Peyer's patch (tissue), 4 donors: ENCODE data around the gene LLCFC1. TPM values are rescaled to one million over a fixed set of nuclear protein-coding genes. Genes with fewer than 3 reads are reported as not detected.

ENCODE experiments used
- DNase-seq, 3 donors: peaks; one replicate each; pipeline ENCODE4 v3.0.0-alpha.2; 2017 to 2019
- H3K27ac ChIP-seq, 4 donors: fragments of 200-600 bp; sonication (generic); one replicate each; pipeline ENCODE4 v1.5.1; 2016 to 2019
- H3K27me3 ChIP-seq, 2 donors: fragments of 200-600 bp; sonication (generic); one replicate each; pipeline ENCODE4 v1.5.1; 2019
- H3K36me3 ChIP-seq, 3 donors: fragments of 200-600 bp; sonication (generic); one replicate each; pipeline ENCODE4 v1.5.1; 2016 to 2019
- H3K4me1 ChIP-seq, 4 donors: fragments of 200-600 bp; sonication (generic); one replicate each; pipeline ENCODE4 v1.5.1; 2016 to 2019
- H3K4me3 ChIP-seq, 4 donors: fragments of 200-600 bp; sonication (generic); 1 replicate in 3 of 4; 2 replicates in 1 of 4; pipeline ENCODE4 v1.5.1; 2016 to 2019; ENCODE audit warnings: mild to moderate bottlenecking in 1 of 4
- H3K9me3 ChIP-seq, 4 donors: fragments of 200-600 bp; sonication (generic); one replicate each; pipeline ENCODE4 v1.5.1; 2016 to 2019; ENCODE audit warnings: mild to moderate bottlenecking in 1 of 4
- CTCF ChIP-seq, 6 experiments: fragments of 450-650 bp in 4 of 6; fragments of 200-600 bp in 2 of 6; sonication (generic) in 1 of 6; IDR thresholded peaks; one replicate each; pipeline ENCODE4 v1.5.1; 2017 to 2019; ENCODE audit warnings: antibody characterized with exemption in 6 of 6, mild to moderate bottlenecking in 3 of 6, moderate library complexity in 1 of 6
- POLR2A ChIP-seq, 2 donors: fragments of 450-650 bp; IDR thresholded peaks; one replicate each; pipeline ENCODE4 v1.5.1; 2017; ENCODE audit warnings: antibody characterized with exemption in 2 of 2, mild to moderate bottlenecking in 2 of 2, moderate library complexity in 2 of 2
- total RNA-seq, 4 donors: library from RNA; depleted of rRNA; stranded (reverse); fragments of >200 nt; gene quantifications; one replicate each; pipeline ENCODE4 v1.1.0, GENCODE V29; 2016

Gene LLCFC1
- total RNA-seq, 4 donors from 2014 or later: not detected

- Histone ChIP-seq H3K9me3 (no peaks in the 10 kb centered on the region), H3K36me3 (no peaks in the 10 kb centered on the region), H3K4me3 (no peak overlapping the region), H3K27me3 (no peaks in the 10 kb centered on the region), H3K4me1 (no peaks in the 10 kb centered on the region), H3K27ac (no peak overlapping the region)
- no peak for DNase-seq
- TF ChIP-seq CTCF (IDR thresholded peaks at IDR 0.05): no peak
- TF ChIP-seq POLR2A (IDR thresholded peaks at IDR 0.05): no peak
Observed at GRCh38 chr7:142943706-142944268, 4.5 kb downstream of the LLCFC1 start.

DNA sequence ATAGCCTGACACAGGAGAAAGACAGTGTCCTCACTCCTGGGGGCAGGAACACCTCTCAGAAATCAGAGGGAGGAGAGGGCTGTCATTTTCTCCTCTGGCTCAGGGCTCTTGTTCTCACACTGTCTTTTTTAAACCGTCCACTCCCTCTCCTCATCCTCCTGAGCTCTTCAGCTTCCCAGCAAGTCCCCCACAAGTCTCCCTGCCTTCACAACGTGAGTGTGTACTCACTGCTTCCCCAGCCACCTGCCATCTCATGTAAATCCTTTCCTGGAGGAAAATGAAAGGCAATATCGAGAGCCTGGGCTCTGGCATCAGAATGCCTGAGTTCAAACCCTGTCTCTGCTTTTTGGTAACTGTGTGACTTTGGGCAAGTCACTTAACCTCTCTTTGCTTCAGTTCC, 5.7 kb downstream of the LLCFC1 start:
- no peak for DNase-seq
- TF ChIP-seq POLR2A (IDR thresholded peaks at IDR 0.05) (no peak), CTCF (IDR thresholded peaks at IDR 0.05) (no peak)
- no peaks in the 10 kb centered on the region for H3K27me3 ChIP-seq
- no peak overlapping the region for H3K4me3 ChIP-seq
- no peaks in the 10 kb centered on the region for H3K36me3 ChIP-seq
- no peaks in the 10 kb centered on the region for H3K9me3 ChIP-seq
- no peak overlapping the region for H3K27ac ChIP-seq
- no peaks in the 10 kb centered on the region for H3K4me1 ChIP-seq

GRCh38 chr7:142948603-142949002, 9.3 kb downstream of the LLCFC1 start:
- Histone ChIP-seq H3K4me1 (no peaks in the 10 kb centered on the region), H3K27ac (no peak overlapping the region), H3K27me3 (no peaks in the 10 kb centered on the region), H3K4me3 (no peak overlapping the region), H3K9me3 (no peaks in the 10 kb centered on the region), H3K36me3 (no peaks in the 10 kb centered on the region)
- no peak for DNase-seq
- TF ChIP-seq CTCF (IDR thresholded peaks at IDR 0.05) (no peak), POLR2A (IDR thresholded peaks at IDR 0.05) (no peak)

DNA sequence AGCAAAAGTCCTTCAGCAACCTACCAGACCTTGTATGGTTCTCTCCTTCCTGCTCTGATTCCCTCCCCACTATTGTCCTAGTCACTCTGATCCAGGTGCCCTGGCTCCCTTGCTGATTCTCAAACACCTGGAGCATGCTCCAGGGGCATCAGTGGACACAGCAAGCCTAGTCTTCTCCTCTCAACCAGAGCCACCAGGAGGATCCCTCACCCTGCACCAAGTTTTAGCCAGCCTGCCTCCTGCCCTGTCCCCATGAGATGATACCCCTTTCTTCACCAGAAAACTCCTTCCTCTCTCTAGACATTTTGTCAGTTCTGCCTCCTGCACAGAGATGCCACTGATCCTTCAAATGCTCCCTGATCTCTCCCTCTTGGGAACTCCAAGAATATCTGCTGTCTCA, 11.0 kb downstream of the LLCFC1 start:
- Histone ChIP-seq H3K36me3 (no peaks in the 10 kb centered on the region), H3K4me3 (no peak overlapping the region), H3K27ac (no peak overlapping the region), H3K9me3 (peaks cover 0 to under 1% (median 0%) of the 10 kb centered on the region in 4 donors), H3K4me1 (no peaks in the 10 kb centered on the region), H3K27me3 (no peaks in the 10 kb centered on the region)
- TF ChIP-seq CTCF (IDR thresholded peaks at IDR 0.05) (no peak), POLR2A (IDR thresholded peaks at IDR 0.05) (no peak)
- no peak for DNase-seq

GRCh38 chr7:142954680-142955268, 15.5 kb downstream of the LLCFC1 start:
- no peak for DNase-seq
- peaks cover 0 to 3% (median 0%) of the 10 kb centered on the region in 4 donors for H3K9me3 ChIP-seq
- no peaks in the 10 kb centered on the region for H3K36me3 ChIP-seq
- no peaks in the 10 kb centered on the region for H3K4me1 ChIP-seq
- no peak overlapping the region for H3K4me3 ChIP-seq
- no peaks in the 10 kb centered on the region for H3K27me3 ChIP-seq
- TF ChIP-seq POLR2A (IDR thresholded peaks at IDR 0.05) (no peak), CTCF (IDR thresholded peaks at IDR 0.05) (no peak)
- H3K27ac ChIP-seq: no peak overlapping the region
